ENCODE results near the gene CRKL.

Gene CRKL

GRCh38 chr22:20943104-20943933 is 26.1 kb downstream of the CRKL start:
- Histone ChIP-seq H3K9ac (ENCODE audit: low read depth, low read length, poor library complexity, severe bottlenecking) (no peak overlapping the region), H3K36me3 (ENCODE audit: insufficient read depth, low read length) (peaks cover 70% of the 10 kb centered on the region; the same call in 1 of the 2 replicates), H3K79me2 (ENCODE audit: insufficient read depth, low read length) (peaks cover 98% of the 10 kb centered on the region), H3F3A (ENCODE audit: low read depth) (no peaks in the 10 kb centered on the region), H2AFZ (ENCODE audit: low read length) (no peak overlapping the region), H3K9me3 (ENCODE audit: insufficient read depth, low read depth, low read length) (no peaks in the 10 kb centered on the region), H3K9me2 (replicated peaks; ENCODE audit: low read depth, low read length) (no peaks in the 10 kb centered on the region), H3K4me1 (ENCODE audit: insufficient read depth, low read length, poor library complexity, severe bottlenecking) (peaks cover 7% of the 10 kb centered on the region), H4K20me1 (ENCODE audit: insufficient read depth, low read length, poor library complexity, severe bottlenecking) (peaks cover 88% of the 10 kb centered on the region), H3K27me3 (ENCODE audit: insufficient read depth, low read length, poor library complexity, severe bottlenecking) (no peaks in the 10 kb centered on the region), H3K4me2 (ENCODE audit: low read depth, low read length, poor library complexity, severe bottlenecking) (no peak overlapping the region), H3K4me3 (ENCODE audit: low read length, poor library complexity, severe bottlenecking) (no peak overlapping the region)
- TF ChIP-seq, protein P1, sequence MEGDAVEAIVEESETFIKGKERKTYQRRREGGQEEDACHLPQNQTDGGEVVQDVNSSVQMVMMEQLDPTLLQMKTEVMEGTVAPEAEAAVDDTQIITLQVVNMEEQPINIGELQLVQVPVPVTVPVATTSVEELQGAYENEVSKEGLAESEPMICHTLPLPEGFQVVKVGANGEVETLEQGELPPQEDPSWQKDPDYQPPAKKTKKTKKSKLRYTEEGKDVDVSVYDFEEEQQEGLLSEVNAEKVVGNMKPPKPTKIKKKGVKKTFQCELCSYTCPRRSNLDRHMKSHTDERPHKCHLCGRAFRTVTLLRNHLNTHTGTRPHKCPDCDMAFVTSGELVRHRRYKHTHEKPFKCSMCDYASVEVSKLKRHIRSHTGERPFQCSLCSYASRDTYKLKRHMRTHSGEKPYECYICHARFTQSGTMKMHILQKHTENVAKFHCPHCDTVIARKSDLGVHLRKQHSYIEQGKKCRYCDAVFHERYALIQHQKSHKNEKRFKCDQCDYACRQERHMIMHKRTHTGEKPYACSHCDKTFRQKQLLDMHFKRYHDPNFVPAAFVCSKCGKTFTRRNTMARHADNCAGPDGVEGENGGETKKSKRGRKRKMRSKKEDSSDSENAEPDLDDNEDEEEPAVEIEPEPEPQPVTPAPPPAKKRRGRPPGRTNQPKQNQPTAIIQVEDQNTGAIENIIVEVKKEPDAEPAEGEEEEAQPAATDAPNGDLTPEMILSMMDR (conservative IDR thresholded peaks at IDR 0.05; ENCODE audit: low read length) = no peak
- TF ChIP-seq EZH2phosphoT487 (IDR thresholded peaks at IDR 0.05; ENCODE audit: borderline replicate concordance) = no peak

DNA sequence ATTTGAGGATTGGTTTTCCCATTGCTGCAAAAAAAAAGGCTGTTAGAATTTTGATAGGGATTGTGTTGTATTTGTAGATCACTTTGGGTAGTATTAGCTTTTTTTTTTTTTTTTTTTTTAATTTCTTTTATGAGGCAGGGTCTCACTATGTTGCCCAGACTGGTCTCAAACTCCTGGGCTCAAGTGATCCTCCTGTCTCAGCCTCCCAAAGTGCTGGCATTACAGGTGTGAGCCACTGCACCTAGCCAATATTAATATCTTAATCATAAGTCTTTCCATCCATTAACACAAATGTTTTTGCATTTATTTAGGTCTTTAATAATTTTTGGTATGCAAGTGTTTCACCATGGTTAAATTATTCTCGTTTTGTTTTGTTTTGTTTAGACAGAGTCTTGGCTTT is 26.8 kb downstream of the CRKL start:
- no peaks in the 10 kb centered on the region for H3K9me2 ChIP-seq (replicated peaks; ENCODE audit: low read depth, low read length)
- H3F3A ChIP-seq (ENCODE audit: low read depth) = no peaks in the 10 kb centered on the region
- H3K4me1 ChIP-seq (ENCODE audit: insufficient read depth, low read length, poor library complexity, severe bottlenecking) = peaks cover 7% of the 10 kb centered on the region
- H2AFZ ChIP-seq (ENCODE audit: low read length) = no peak overlapping the region
- no peak overlapping the region for H3K9ac ChIP-seq (ENCODE audit: low read depth, low read length, poor library complexity, severe bottlenecking)
- H3K4me3 ChIP-seq (ENCODE audit: low read length, poor library complexity, severe bottlenecking) = no peak overlapping the region
- H3K9me3 ChIP-seq (ENCODE audit: insufficient read depth, low read depth, low read length) = no peaks in the 10 kb centered on the region
- peaks cover 88% of the 10 kb centered on the region for H4K20me1 ChIP-seq (ENCODE audit: insufficient read depth, low read length, poor library complexity, severe bottlenecking)
- peaks cover 72% of the 10 kb centered on the region; the same call in 1 of the 2 replicates for H3K36me3 ChIP-seq (ENCODE audit: insufficient read depth, low read length)
- peaks cover 98% of the 10 kb centered on the region for H3K79me2 ChIP-seq (ENCODE audit: insufficient read depth, low read length)
- TF ChIP-seq EZH2phosphoT487 (IDR thresholded peaks at IDR 0.05; ENCODE audit: borderline replicate concordance) = no peak
- no peaks in the 10 kb centered on the region for H3K27me3 ChIP-seq (ENCODE audit: insufficient read depth, low read length, poor library complexity, severe bottlenecking)
- no peak overlapping the region for H3K4me2 ChIP-seq (ENCODE audit: low read depth, low read length, poor library complexity, severe bottlenecking)

- Histone ChIP-seq H3K4me1 (ENCODE audit: insufficient read depth, low read length, poor library complexity, severe bottlenecking) (peaks cover 7% of the 10 kb centered on the region), H3K36me3 (ENCODE audit: insufficient read depth, low read length) (peaks cover 80% of the 10 kb centered on the region), H3K9me2 (replicated peaks; ENCODE audit: low read depth, low read length) (no peaks in the 10 kb centered on the region), H3K9me3 (ENCODE audit: insufficient read depth, low read depth, low read length) (no peaks in the 10 kb centered on the region), H4K20me1 (ENCODE audit: insufficient read depth, low read length, poor library complexity, severe bottlenecking) (peaks cover 90% of the 10 kb centered on the region), H3K4me3 (ENCODE audit: low read length, poor library complexity, severe bottlenecking) (no peak overlapping the region), H3K79me2 (ENCODE audit: insufficient read depth, low read length) (peaks cover 98% of the 10 kb centered on the region), H3F3A (ENCODE audit: low read depth) (no peaks in the 10 kb centered on the region), H3K9ac (ENCODE audit: low read depth, low read length, poor library complexity, severe bottlenecking) (no peak overlapping the region), H2AFZ (ENCODE audit: low read length) (no peak overlapping the region), H3K4me2 (ENCODE audit: low read depth, low read length, poor library complexity, severe bottlenecking) (no peak overlapping the region), H3K27me3 (ENCODE audit: insufficient read depth, low read length, poor library complexity, severe bottlenecking) (no peaks in the 10 kb centered on the region)
- TF ChIP-seq, protein P1 (conservative IDR thresholded peaks at IDR 0.05; ENCODE audit: low read length) = no peak
- no peak for TF ChIP-seq EZH2phosphoT487 (IDR thresholded peaks at IDR 0.05; ENCODE audit: borderline replicate concordance)
These were observed 28.3 kb downstream of the CRKL start for GRCh38 chr22:20945578-20945934.

Measured in Loucy (cell line).